OCI-LY1 (cell line): Measurements from ENCODE around the gene MYL6B.

Experiments
- CTCF ChIP-seq: fragments of 200-600 bp; sonication (generic), shearing (Covaris generic); IDR thresholded peaks from 2 replicates; pipeline ENCODE4 v1.5.1; 2017; ENCODE audit warnings: mild to moderate bottlenecking, antibody characterized with exemption, low read length, moderate library complexity, mixed read lengths
- EZH2 ChIP-seq: fragments of 200-600 bp; sonication (generic), shearing (Covaris generic); IDR thresholded peaks from 2 replicates; pipeline ENCODE4 v1.8.0; 2017; ENCODE audit warnings: borderline replicate concordance, mixed run types, mild to moderate bottlenecking, antibody characterized with exemption, low read length, moderate library complexity, mixed read lengths

- TF ChIP-seq CTCF (no peak), EZH2 (no peak)
These were observed 5.6 kb upstream of the MYL6B start for GRCh38 chr12:56146492-56147460.
